WTC11 (cell line): Measurements from ENCODE around the gene TAS2R43. TPM values are rescaled to one million over a fixed set of nuclear protein-coding genes. Genes with fewer than 3 reads are reported as not detected.
"Not testable (repeated sequence)": the region's sequence is repeated elsewhere in the genome, so short reads cannot be mapped to it uniquely, and the experiment has no call there.

ENCODE experiments used
- ATAC-seq: fragments of 200-7000 bp; cut with Tn5 transposase; 2 replicates; pipeline ENCODE4 v1.10.0; 2021; ENCODE audit warnings: mild to moderate bottlenecking, moderate library complexity
- CTCF ChIA-PET: fragments of 300-600 bp; sonication (Branson Sonifier 250); formaldehyde crosslinking; loops from one replicate; lab custom pipeline; 2021; ENCODE audit warnings: antibody characterized with exemption; lab: Charles Lee
- POLR2A ChIA-PET: fragments of 350-600 bp; sonication (Branson Sonifier 250); formaldehyde crosslinking; loops from one replicate; lab custom pipeline; 2021; ENCODE audit warnings: antibody characterized with exemption; lab: Charles Lee
- DNase-seq: peaks from one replicate; pipeline ENCODE4 v3.0.0; 2021; ENCODE audit warnings: low spot score
- H3K27ac Mint-ChIP-seq: 2 replicates; pipeline ENCODE4 v1.8.0; 2021; ENCODE audit warnings: mixed read lengths
- H3K27me3 Mint-ChIP-seq: 2 replicates; pipeline ENCODE4 v1.8.0; 2021; ENCODE audit warnings: low read depth, mild to moderate bottlenecking, moderate library complexity, mixed read lengths
- H3K36me3 Mint-ChIP-seq: 2 replicates; pipeline ENCODE4 v1.8.0; 2021; ENCODE audit warnings: mixed read lengths
- H3K4me1 Mint-ChIP-seq: 2 replicates; pipeline ENCODE4 v1.8.0; 2022; ENCODE audit warnings: mixed read lengths
- H3K4me3 Mint-ChIP-seq: 2 replicates; pipeline ENCODE4 v1.8.0; 2021; ENCODE audit warnings: mild to moderate bottlenecking, moderate library complexity, mixed read lengths
- H3K9me3 Mint-ChIP-seq: 2 replicates; pipeline ENCODE4 v1.8.0; 2021; ENCODE audit warnings: mixed read lengths
- ATF1 ChIP-seq: sonication (generic); formaldehyde crosslinking; IDR thresholded peaks from 2 replicates; pipeline ENCODE4 v1.8.1; 2023; ENCODE audit warnings: mild to moderate bottlenecking, moderate library complexity, missing genetic modification reagents
- CTCF ChIP-seq: fragments of 200-600 bp; IDR thresholded peaks from 2 replicates; pipeline ENCODE4 v1.8.0; 2022; ENCODE audit warnings: antibody characterized with exemption
- ESRRA ChIP-seq: sonication (generic); formaldehyde crosslinking; IDR thresholded peaks from 2 replicates; pipeline ENCODE4 v1.8.1; 2022; ENCODE audit warnings: mild to moderate bottlenecking, missing genetic modification reagents, borderline replicate concordance
- ETV6 ChIP-seq: sonication (generic); formaldehyde crosslinking; IDR thresholded peaks from 2 replicates; pipeline ENCODE4 v1.8.1; 2022; ENCODE audit warnings: mild to moderate bottlenecking, missing genetic modification reagents
- GABPB1 ChIP-seq: sonication (generic); formaldehyde crosslinking; IDR thresholded peaks from 2 replicates; pipeline ENCODE4 v1.8.1; 2023; ENCODE audit warnings: mild to moderate bottlenecking, missing genetic modification reagents
- JAZF1 ChIP-seq: fragments of 250-450 bp; sonication (Bioruptor Pico); IDR thresholded peaks from 2 replicates; pipeline ENCODE4 v1.9.0; 2021; ENCODE audit warnings: moderate library complexity, mild to moderate bottlenecking, inconsistent platforms
- MYBL2 ChIP-seq: sonication (generic); formaldehyde crosslinking; IDR thresholded peaks from 2 replicates; pipeline ENCODE4 v1.8.1; 2023; ENCODE audit warnings: mild to moderate bottlenecking, moderate library complexity, missing genetic modification reagents
- NR2C2 ChIP-seq: sonication (generic); formaldehyde crosslinking; IDR thresholded peaks from 2 replicates; pipeline ENCODE4 v1.8.0; 2022; ENCODE audit warnings: mild to moderate bottlenecking, missing genetic modification reagents
- OVOL2 ChIP-seq: fragments of 250-450 bp; sonication (Bioruptor Pico); IDR thresholded peaks from 2 replicates; pipeline ENCODE4 v1.9.0; 2021; ENCODE audit warnings: mild to moderate bottlenecking, borderline replicate concordance
- STAT6 ChIP-seq: sonication (generic); formaldehyde crosslinking; conservative IDR thresholded peaks from 2 replicates; pipeline ENCODE4 v1.8.1; 2023; ENCODE audit warnings: mild to moderate bottlenecking, low read depth, missing genetic modification reagents, moderate library complexity
- ZNF138 ChIP-seq: sonication (generic); formaldehyde crosslinking; conservative IDR thresholded peaks from 2 replicates; pipeline ENCODE4 v1.8.1; 2022; ENCODE audit warnings: mild to moderate bottlenecking, moderate library complexity, missing genetic modification reagents
- ZNF423 ChIP-seq: fragments of 250-450 bp; sonication (Bioruptor Pico); IDR thresholded peaks from 2 replicates; pipeline ENCODE4 v2.1.2; 2022; ENCODE audit warnings: mild to moderate bottlenecking, moderate library complexity
- total RNA-seq: library from RNA; stranded (reverse); gene quantifications from 3 replicates; pipeline ENCODE4 v1.2.3, GENCODE V29; 2021
- TF ChIP-seq, protein P1 (sequence below): sonication (generic); formaldehyde crosslinking; IDR thresholded peaks from 2 replicates; pipeline ENCODE4 v1.8.0; 2023; ENCODE audit warnings: missing genetic modification reagents
- TF ChIP-seq, protein P2 (sequence below): sonication (generic); formaldehyde crosslinking; IDR thresholded peaks from 2 replicates; pipeline ENCODE4 v1.8.0; 2023; ENCODE audit warnings: missing genetic modification reagents, mild to moderate bottlenecking, borderline replicate concordance
- TF ChIP-seq, protein P3 (sequence below): sonication (generic); formaldehyde crosslinking; IDR thresholded peaks from 2 replicates; pipeline ENCODE4 v1.8.0; 2022; ENCODE audit warnings: mild to moderate bottlenecking, missing genetic modification reagents

The TAS2R43 gene
- total RNA-seq, 1 experiment from 2014 or later, result 0.28 TPM

GRCh38 chr12:11067514-11067913, 24.6 kb downstream of the TAS2R43 start (continued):
- TF ChIP-seq ZNF138 (CRISPR knock-in tag) (no peak), CTCF (no peak)

GRCh38 chr12:11062194-11062593, 29.9 kb downstream of the TAS2R43 start, which contains the start of gene TAS2R46:
TSS of gene TAS2R46 (minus strand) at chr12:11062294. CDS start at chr12:11062294, 0 bp downstream.
- H3K4me3 Mint-ChIP-seq, CTCF ChIA-PET, POLR2A ChIA-PET, ATAC-seq, H3K9me3 Mint-ChIP-seq, DNase-seq, H3K4me1 Mint-ChIP-seq, H3K27ac Mint-ChIP-seq, H3K27me3 Mint-ChIP-seq, H3K36me3 Mint-ChIP-seq: not testable (repeated sequence)

- no peak overlapping the region for H3K4me3 Mint-ChIP-seq
- no peaks in the 10 kb centered on the region; the same call in 1 of the 2 replicates for H3K36me3 Mint-ChIP-seq
- no peak for DNase-seq
- no peak for ATAC-seq
- TF ChIP-seq ATF1 (CRISPR knock-in tag) (no peak), NR2C2 (CRISPR knock-in tag) (no peak), MYBL2 (CRISPR knock-in tag) (no peak), JAZF1 (no peak), STAT6 (CRISPR knock-in tag) (no peak), GABPB1 (no peak), OVOL2 (no peak), ZNF423 (CRISPR knock-in tag) (no peak), CTCF (no peak), ETV6 (CRISPR knock-in tag) (no peak), ESRRA (CRISPR knock-in tag) (no peak), ZNF138 (CRISPR knock-in tag) (no peak)
- TF ChIP-seq, protein P1, sequence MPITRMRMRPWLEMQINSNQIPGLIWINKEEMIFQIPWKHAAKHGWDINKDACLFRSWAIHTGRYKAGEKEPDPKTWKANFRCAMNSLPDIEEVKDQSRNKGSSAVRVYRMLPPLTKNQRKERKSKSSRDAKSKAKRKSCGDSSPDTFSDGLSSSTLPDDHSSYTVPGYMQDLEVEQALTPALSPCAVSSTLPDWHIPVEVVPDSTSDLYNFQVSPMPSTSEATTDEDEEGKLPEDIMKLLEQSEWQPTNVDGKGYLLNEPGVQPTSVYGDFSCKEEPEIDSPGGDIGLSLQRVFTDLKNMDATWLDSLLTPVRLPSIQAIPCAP, result no peak
- TF ChIP-seq, protein P2, sequence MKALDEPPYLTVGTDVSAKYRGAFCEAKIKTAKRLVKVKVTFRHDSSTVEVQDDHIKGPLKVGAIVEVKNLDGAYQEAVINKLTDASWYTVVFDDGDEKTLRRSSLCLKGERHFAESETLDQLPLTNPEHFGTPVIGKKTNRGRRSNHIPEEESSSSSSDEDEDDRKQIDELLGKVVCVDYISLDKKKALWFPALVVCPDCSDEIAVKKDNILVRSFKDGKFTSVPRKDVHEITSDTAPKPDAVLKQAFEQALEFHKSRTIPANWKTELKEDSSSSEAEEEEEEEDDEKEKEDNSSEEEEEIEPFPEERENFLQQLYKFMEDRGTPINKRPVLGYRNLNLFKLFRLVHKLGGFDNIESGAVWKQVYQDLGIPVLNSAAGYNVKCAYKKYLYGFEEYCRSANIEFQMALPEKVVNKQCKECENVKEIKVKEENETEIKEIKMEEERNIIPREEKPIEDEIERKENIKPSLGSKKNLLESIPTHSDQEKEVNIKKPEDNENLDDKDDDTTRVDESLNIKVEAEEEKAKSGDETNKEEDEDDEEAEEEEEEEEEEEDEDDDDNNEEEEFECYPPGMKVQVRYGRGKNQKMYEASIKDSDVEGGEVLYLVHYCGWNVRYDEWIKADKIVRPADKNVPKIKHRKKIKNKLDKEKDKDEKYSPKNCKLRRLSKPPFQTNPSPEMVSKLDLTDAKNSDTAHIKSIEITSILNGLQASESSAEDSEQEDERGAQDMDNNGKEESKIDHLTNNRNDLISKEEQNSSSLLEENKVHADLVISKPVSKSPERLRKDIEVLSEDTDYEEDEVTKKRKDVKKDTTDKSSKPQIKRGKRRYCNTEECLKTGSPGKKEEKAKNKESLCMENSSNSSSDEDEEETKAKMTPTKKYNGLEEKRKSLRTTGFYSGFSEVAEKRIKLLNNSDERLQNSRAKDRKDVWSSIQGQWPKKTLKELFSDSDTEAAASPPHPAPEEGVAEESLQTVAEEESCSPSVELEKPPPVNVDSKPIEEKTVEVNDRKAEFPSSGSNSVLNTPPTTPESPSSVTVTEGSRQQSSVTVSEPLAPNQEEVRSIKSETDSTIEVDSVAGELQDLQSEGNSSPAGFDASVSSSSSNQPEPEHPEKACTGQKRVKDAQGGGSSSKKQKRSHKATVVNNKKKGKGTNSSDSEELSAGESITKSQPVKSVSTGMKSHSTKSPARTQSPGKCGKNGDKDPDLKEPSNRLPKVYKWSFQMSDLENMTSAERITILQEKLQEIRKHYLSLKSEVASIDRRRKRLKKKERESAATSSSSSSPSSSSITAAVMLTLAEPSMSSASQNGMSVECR (CRISPR knock-in tag), result no peak
- TF ChIP-seq, protein P3, sequence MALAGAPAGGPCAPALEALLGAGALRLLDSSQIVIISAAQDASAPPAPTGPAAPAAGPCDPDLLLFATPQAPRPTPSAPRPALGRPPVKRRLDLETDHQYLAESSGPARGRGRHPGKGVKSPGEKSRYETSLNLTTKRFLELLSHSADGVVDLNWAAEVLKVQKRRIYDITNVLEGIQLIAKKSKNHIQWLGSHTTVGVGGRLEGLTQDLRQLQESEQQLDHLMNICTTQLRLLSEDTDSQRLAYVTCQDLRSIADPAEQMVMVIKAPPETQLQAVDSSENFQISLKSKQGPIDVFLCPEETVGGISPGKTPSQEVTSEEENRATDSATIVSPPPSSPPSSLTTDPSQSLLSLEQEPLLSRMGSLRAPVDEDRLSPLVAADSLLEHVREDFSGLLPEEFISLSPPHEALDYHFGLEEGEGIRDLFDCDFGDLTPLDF, result no peak
- TF ChIP-seq, all 79 proteins: peak for 0
- H3K27me3 Mint-ChIP-seq, result no peaks in the 10 kb centered on the region
- CTCF ChIA-PET, result no interaction called here
- peaks cover 6% of the 10 kb centered on the region for H3K9me3 Mint-ChIP-seq
- peaks cover 4% of the 10 kb centered on the region; the same call in 1 of the 2 replicates for H3K4me1 Mint-ChIP-seq
- POLR2A ChIA-PET, result no interaction called here
- no peak overlapping the region for H3K27ac Mint-ChIP-seq
Observed at GRCh38 chr12:11059784-11060183, 32.3 kb downstream of the TAS2R43 start.
